GM23338 (cell line): ENCODE measurements around the gene PLXNA2. TPM values are rescaled to one million over a fixed set of nuclear protein-coding genes. Genes with fewer than 3 reads are reported as not detected.
A peak's percentile ranks its signal among the peaks of the same experiment; 100 is the strongest.

Experiments used
- ATAC-seq: fragments of 200-7000 bp; cut with Tn5 transposase; 3 replicates; pipeline ENCODE4 v1.9.1; 2020
- DNase-seq: peaks from one replicate; pipeline ENCODE4 v3.0.0-alpha.2; 2015; ENCODE audit warnings: low spot score
- H2AFZ ChIP-seq: fragments of 200-600 bp; sonication (generic); 2 replicates; pipeline ENCODE4 v1.8.0; 2016; ENCODE audit warnings: antibody characterized with exemption, mild to moderate bottlenecking, moderate library complexity
- H3F3A ChIP-seq: fragments of 200-600 bp; sonication (generic); replicated peaks from 2 replicates; pipeline ENCODE4 v1.8.0; 2017; ENCODE audit warnings: antibody characterized with exemption, mixed run types, low read depth
- H3K27ac ChIP-seq: fragments of 200-600 bp; sonication (generic); 2 replicates; pipeline ENCODE4 v1.6.1; 2016; ENCODE audit warnings: low read depth
- H3K27me3 ChIP-seq: fragments of 200-600 bp; sonication (generic); 2 replicates; pipeline ENCODE4 v1.8.0; 2016; ENCODE audit warnings: mild to moderate bottlenecking, mixed run types, moderate library complexity; ENCODE audit not compliant: insufficient read depth
- H3K36me3 ChIP-seq: fragments of 200-600 bp; sonication (generic); 2 replicates; pipeline ENCODE4 v1.8.0; 2016; ENCODE audit warnings: mild to moderate bottlenecking; ENCODE audit not compliant: insufficient read depth
- H3K4me1 ChIP-seq: fragments of 200-600 bp; sonication (generic); 2 replicates; pipeline ENCODE4 v1.8.0; 2016; ENCODE audit warnings: mild to moderate bottlenecking, moderate library complexity; ENCODE audit not compliant: insufficient read depth
- H3K4me2 ChIP-seq: fragments of 200-600 bp; sonication (generic); 2 replicates; pipeline ENCODE4 v1.7.1; 2017; ENCODE audit warnings: mixed run types
- H3K4me3 ChIP-seq: fragments of 200-600 bp; sonication (generic); 2 replicates; pipeline ENCODE4 v1.6.1; 2016; ENCODE audit warnings: mixed run types
- H3K79me2 ChIP-seq: fragments of 200-600 bp; sonication (generic); replicated peaks from 2 replicates; pipeline ENCODE4 v1.8.0; 2017; ENCODE audit warnings: mild to moderate bottlenecking; ENCODE audit not compliant: insufficient read depth
- H3K9me2 ChIP-seq: fragments of 200-600 bp; sonication (generic); 2 replicates; pipeline ENCODE4 v1.8.0; 2017; ENCODE audit not compliant: insufficient read depth
- H4K20me1 ChIP-seq: fragments of 200-600 bp; sonication (generic); replicated peaks from 2 replicates; pipeline ENCODE4 v1.8.0; 2017; ENCODE audit warnings: mild to moderate bottlenecking; ENCODE audit not compliant: insufficient read depth
- H3K27ac Mint-ChIP-seq: 2 replicates; pipeline ENCODE4 v1.8.0; 2020; ENCODE audit warnings: inconsistent platforms, mild to moderate bottlenecking, moderate library complexity, mixed read lengths
- H3K27me3 Mint-ChIP-seq: 3 replicates; pipeline ENCODE4 v1.8.0; 2022; ENCODE audit warnings: low read depth, mild to moderate bottlenecking, moderate library complexity, mixed read lengths, inconsistent platforms; ENCODE audit not compliant: insufficient read depth, poor library complexity
- H3K36me3 Mint-ChIP-seq: 3 replicates; pipeline ENCODE4 v1.8.0; 2021; ENCODE audit warnings: low read depth, mild to moderate bottlenecking, inconsistent platforms, moderate library complexity, mixed read lengths
- H3K4me1 Mint-ChIP-seq: 3 replicates; pipeline ENCODE4 v1.8.0; 2020; ENCODE audit warnings: mild to moderate bottlenecking, inconsistent platforms, mixed read lengths
- H3K4me3 Mint-ChIP-seq: 3 replicates; pipeline ENCODE4 v1.8.0; 2021; ENCODE audit warnings: moderate library complexity, mild to moderate bottlenecking, inconsistent platforms, mixed read lengths
- H3K9me3 Mint-ChIP-seq: 3 replicates; pipeline ENCODE4 v1.8.0; 2020; ENCODE audit warnings: moderate library complexity, mild to moderate bottlenecking, inconsistent platforms, mixed read lengths
- CREB1 ChIP-seq: fragments of 250-450 bp; sonication (Bioruptor Pico); IDR thresholded peaks from 2 replicates; pipeline ENCODE4 v1.5.0; 2020; ENCODE audit warnings: low read depth, mild to moderate bottlenecking, moderate library complexity
- EZH2 ChIP-seq: fragments of 200-600 bp; sonication (generic); IDR thresholded peaks from one replicate; pipeline ENCODE4 v1.8.0; 2017; ENCODE audit warnings: antibody characterized with exemption, mild to moderate bottlenecking, low read depth; ENCODE audit not compliant: unreplicated experiment
- JUNB ChIP-seq: IDR thresholded peaks from one replicate; pipeline ENCODE4 v1.6.1; 2016; ENCODE audit warnings: antibody characterized with exemption; ENCODE audit not compliant: unreplicated experiment
- NANOG ChIP-seq: IDR thresholded peaks from 2 replicates; pipeline ENCODE4 v1.6.1; 2016; ENCODE audit warnings: antibody characterized with exemption, borderline replicate concordance
- POLR2AphosphoS5 ChIP-seq: IDR thresholded peaks from 2 replicates; pipeline ENCODE4 v1.6.1; 2016; ENCODE audit warnings: antibody characterized with exemption, low read depth
- STAT1 ChIP-seq: IDR thresholded peaks from one replicate; pipeline ENCODE4 v1.6.1; 2016; ENCODE audit warnings: antibody characterized with exemption; ENCODE audit not compliant: unreplicated experiment
- ZNF114 ChIP-seq: fragments of 250-450 bp; sonication (Bioruptor Pico); IDR thresholded peaks from 2 replicates; pipeline ENCODE4 v1.5.0; 2020; ENCODE audit warnings: mild to moderate bottlenecking, moderate library complexity
- ZNF331 ChIP-seq: fragments of 250-450 bp; sonication (Bioruptor Pico); IDR thresholded peaks from 2 replicates; pipeline ENCODE4 v1.5.0; 2020; ENCODE audit warnings: low read depth, mild to moderate bottlenecking, moderate library complexity
- polyA plus RNA-seq: library from polyadenylated mRNA; unstranded; fragments of >200 nt; fragmentation: Nextera tagmentation; extraction: Ambion mirVana; gene quantifications from 2 replicates; pipeline ENCODE4 v1.2.1, GENCODE V29; 2016
- total RNA-seq: library from RNA; depleted of rRNA; stranded (reverse); fragments of >200 nt; shearing (Covaris generic); gene quantifications from 2 replicates; pipeline ENCODE4 v1.2.3, GENCODE V29; 2014
- TF ChIP-seq, protein P1 (sequence below), 2 experiments: fragments of 200-600 bp in 1 of 2; sonication (generic) in 1 of 2; conservative IDR thresholded peaks; 2 replicates each; pipeline versions ENCODE4 v1.5.1 to v1.6.1; 2016 to 2017; ENCODE audit warnings: antibody characterized with exemption in 2 of 2, low read depth in 2 of 2, mild to moderate bottlenecking in 2 of 2, moderate library complexity in 1 of 2
- TF ChIP-seq, protein P2 (sequence below): IDR thresholded peaks from 2 replicates; pipeline ENCODE4 v1.6.1; 2016; ENCODE audit warnings: antibody characterized with exemption
- TF ChIP-seq, protein P3 (sequence below): IDR thresholded peaks from one replicate; pipeline ENCODE4 v1.6.1; 2018; ENCODE audit warnings: antibody characterized with exemption; ENCODE audit not compliant: unreplicated experiment

The PLXNA2 gene
- total and polyA plus RNA-seq, 2 experiments from 2014 or later, result 0.40 to 1.8 TPM

DNA sequence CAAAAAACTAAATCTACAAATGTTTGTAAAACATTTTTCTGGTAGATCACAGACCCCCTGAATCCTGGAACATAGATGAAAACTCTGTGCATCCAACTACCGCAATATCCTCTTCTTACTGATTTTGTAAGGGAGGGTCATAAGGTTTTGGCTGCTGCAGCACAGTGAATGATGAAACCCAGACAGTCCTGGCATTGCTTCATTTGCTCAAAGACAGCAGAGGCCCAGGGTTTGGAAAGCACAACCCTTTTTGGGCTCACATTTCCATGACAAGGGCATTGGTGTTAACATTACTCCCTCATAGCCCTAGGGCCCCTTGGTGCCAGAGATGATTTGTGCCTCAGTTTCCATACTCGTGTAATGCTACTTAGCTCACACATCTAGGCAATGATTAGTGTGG, 51.2 kb downstream of the PLXNA2 start:
- Histone ChIP-seq H3K9me2 (no peaks in the 10 kb centered on the region), H3K4me1 (no peaks in the 10 kb centered on the region), H4K20me1 (no peaks in the 10 kb centered on the region), H3K27me3 (no peaks in the 10 kb centered on the region), H3K4me3 (no peak overlapping the region), H3K4me2 (no peak overlapping the region), H3K36me3 (no peaks in the 10 kb centered on the region), H3F3A (no peaks in the 10 kb centered on the region), H3K79me2 (no peaks in the 10 kb centered on the region), H3K27ac (no peak overlapping the region), H2AFZ (no peak overlapping the region)
- Mint-ChIP-seq H3K9me3 (no peaks in the 10 kb centered on the region), H3K27ac (no peak overlapping the region), H3K36me3 (no peaks in the 10 kb centered on the region), H3K4me3 (no peak overlapping the region), H3K4me1 (no peaks in the 10 kb centered on the region), H3K27me3 (no peaks in the 10 kb centered on the region)
- ATAC-seq (no peak), DNase-seq (no peak)
- no peak for TF ChIP-seq POLR2AphosphoS5

DNA sequence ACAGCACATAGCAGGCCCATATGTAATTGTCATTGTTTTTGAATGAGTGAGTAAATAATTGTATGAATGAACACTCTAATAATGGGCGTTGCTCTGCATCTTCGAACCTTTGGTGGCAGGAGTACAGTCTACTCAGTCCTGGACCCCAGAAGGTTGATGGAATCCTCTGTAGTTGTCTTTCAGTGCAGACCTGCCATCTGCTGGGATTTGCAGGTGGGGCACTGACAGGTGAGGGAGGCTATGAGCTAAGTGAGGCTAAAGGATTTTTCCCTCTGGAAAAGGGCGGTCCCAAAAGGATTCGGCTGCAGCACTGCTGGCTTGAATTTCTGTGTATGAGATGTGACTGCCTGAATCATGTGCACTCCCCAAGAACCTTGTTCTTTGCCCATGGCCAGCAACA, 53.4 kb downstream of the PLXNA2 start:
- no peak overlapping the region for H3K27ac ChIP-seq
- H3K4me1 ChIP-seq, result no peaks in the 10 kb centered on the region
- peak; percentile 39 for DNase-seq
- Mint-ChIP-seq H3K4me3 (no peak overlapping the region), H3K4me1 (no peaks in the 10 kb centered on the region), H3K27me3 (no peaks in the 10 kb centered on the region), H3K27ac (no peak overlapping the region), H3K36me3 (no peaks in the 10 kb centered on the region), H3K9me3 (no peaks in the 10 kb centered on the region)
- H3K4me2 ChIP-seq, result no peak overlapping the region
- no peaks in the 10 kb centered on the region for H3K27me3 ChIP-seq
- H3K79me2 ChIP-seq, result no peaks in the 10 kb centered on the region
- no peak overlapping the region for H3K4me3 ChIP-seq
- H3F3A ChIP-seq, result no peaks in the 10 kb centered on the region
- H2AFZ ChIP-seq, result no peak overlapping the region
- H4K20me1 ChIP-seq, result no peaks in the 10 kb centered on the region
- no peak for TF ChIP-seq STAT1
- TF ChIP-seq, protein P1, sequence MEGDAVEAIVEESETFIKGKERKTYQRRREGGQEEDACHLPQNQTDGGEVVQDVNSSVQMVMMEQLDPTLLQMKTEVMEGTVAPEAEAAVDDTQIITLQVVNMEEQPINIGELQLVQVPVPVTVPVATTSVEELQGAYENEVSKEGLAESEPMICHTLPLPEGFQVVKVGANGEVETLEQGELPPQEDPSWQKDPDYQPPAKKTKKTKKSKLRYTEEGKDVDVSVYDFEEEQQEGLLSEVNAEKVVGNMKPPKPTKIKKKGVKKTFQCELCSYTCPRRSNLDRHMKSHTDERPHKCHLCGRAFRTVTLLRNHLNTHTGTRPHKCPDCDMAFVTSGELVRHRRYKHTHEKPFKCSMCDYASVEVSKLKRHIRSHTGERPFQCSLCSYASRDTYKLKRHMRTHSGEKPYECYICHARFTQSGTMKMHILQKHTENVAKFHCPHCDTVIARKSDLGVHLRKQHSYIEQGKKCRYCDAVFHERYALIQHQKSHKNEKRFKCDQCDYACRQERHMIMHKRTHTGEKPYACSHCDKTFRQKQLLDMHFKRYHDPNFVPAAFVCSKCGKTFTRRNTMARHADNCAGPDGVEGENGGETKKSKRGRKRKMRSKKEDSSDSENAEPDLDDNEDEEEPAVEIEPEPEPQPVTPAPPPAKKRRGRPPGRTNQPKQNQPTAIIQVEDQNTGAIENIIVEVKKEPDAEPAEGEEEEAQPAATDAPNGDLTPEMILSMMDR (conservative IDR thresholded peaks at IDR 0.05; ENCODE audit: low read depth in 2 of 2), result peak; percentile 36 to 66; a peak in 3 of 4 replicates
- no peaks in the 10 kb centered on the region for H3K9me2 ChIP-seq
- no peaks in the 10 kb centered on the region for H3K36me3 ChIP-seq
- ATAC-seq, result peak; percentile 90

DNA sequence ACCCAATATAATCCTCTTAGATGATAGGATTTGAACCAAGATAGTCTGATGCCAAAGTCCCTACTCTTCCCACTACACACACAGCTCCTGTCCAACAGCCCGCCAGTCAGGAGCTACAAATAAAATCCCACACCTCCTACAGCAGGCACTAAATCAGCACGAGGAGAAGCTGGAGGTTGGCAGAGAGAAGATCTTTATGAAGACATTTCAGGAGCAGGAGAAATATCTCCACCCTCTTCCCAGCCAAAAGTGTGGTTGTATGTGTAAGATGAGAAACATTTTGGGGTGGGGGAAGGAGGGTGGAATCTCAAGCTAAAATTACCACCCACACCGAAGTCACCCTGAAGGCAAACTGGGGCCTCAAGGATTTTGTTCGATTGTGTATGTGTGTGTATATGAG, 54.5 kb downstream of the PLXNA2 start:
- Histone ChIP-seq H3K4me3 (no peak overlapping the region), H3K36me3 (no peaks in the 10 kb centered on the region), H3F3A (no peaks in the 10 kb centered on the region), H3K27ac (no peak overlapping the region), H3K9me2 (no peaks in the 10 kb centered on the region), H3K4me1 (no peaks in the 10 kb centered on the region), H3K27me3 (no peaks in the 10 kb centered on the region), H4K20me1 (no peaks in the 10 kb centered on the region), H3K79me2 (no peaks in the 10 kb centered on the region), H3K4me2 (no peak overlapping the region), H2AFZ (no peak overlapping the region)
- Mint-ChIP-seq H3K4me3 (no peak overlapping the region), H3K27me3 (no peaks in the 10 kb centered on the region), H3K36me3 (no peaks in the 10 kb centered on the region), H3K27ac (no peak overlapping the region), H3K4me1 (no peaks in the 10 kb centered on the region), H3K9me3 (no peaks in the 10 kb centered on the region)
- DNase-seq (no peak), ATAC-seq (no peak)
- TF ChIP-seq EZH2 (no peak), ZNF331 (CRISPR knock-in tag) (no peak), POLR2AphosphoS5 (no peak), NANOG (no peak), JUNB (no peak), STAT1 (no peak), ZNF114 (CRISPR knock-in tag) (no peak), CREB1 (CRISPR knock-in tag) (no peak)
- TF ChIP-seq, protein P2, sequence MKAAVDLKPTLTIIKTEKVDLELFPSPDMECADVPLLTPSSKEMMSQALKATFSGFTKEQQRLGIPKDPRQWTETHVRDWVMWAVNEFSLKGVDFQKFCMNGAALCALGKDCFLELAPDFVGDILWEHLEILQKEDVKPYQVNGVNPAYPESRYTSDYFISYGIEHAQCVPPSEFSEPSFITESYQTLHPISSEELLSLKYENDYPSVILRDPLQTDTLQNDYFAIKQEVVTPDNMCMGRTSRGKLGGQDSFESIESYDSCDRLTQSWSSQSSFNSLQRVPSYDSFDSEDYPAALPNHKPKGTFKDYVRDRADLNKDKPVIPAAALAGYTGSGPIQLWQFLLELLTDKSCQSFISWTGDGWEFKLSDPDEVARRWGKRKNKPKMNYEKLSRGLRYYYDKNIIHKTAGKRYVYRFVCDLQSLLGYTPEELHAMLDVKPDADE, result no peak
- TF ChIP-seq, protein P1 (conservative IDR thresholded peaks at IDR 0.05; ENCODE audit: low read depth in 2 of 2), result no peak
- TF ChIP-seq, protein P3, sequence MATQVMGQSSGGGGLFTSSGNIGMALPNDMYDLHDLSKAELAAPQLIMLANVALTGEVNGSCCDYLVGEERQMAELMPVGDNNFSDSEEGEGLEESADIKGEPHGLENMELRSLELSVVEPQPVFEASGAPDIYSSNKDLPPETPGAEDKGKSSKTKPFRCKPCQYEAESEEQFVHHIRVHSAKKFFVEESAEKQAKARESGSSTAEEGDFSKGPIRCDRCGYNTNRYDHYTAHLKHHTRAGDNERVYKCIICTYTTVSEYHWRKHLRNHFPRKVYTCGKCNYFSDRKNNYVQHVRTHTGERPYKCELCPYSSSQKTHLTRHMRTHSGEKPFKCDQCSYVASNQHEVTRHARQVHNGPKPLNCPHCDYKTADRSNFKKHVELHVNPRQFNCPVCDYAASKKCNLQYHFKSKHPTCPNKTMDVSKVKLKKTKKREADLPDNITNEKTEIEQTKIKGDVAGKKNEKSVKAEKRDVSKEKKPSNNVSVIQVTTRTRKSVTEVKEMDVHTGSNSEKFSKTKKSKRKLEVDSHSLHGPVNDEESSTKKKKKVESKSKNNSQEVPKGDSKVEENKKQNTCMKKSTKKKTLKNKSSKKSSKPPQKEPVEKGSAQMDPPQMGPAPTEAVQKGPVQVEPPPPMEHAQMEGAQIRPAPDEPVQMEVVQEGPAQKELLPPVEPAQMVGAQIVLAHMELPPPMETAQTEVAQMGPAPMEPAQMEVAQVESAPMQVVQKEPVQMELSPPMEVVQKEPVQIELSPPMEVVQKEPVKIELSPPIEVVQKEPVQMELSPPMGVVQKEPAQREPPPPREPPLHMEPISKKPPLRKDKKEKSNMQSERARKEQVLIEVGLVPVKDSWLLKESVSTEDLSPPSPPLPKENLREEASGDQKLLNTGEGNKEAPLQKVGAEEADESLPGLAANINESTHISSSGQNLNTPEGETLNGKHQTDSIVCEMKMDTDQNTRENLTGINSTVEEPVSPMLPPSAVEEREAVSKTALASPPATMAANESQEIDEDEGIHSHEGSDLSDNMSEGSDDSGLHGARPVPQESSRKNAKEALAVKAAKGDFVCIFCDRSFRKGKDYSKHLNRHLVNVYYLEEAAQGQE, result no peak
